T-helper 9 cell (primary cell): ENCODE results near the gene OR51M1.

ENCODE experiments used
- DNase-seq: peaks from one replicate; pipeline ENCODE4 v3.0.0-alpha.2; 2020

The OR51M1 gene

GRCh38 chr11:5394091-5394490, 10.5 kb downstream of the OR51M1 start:
- DNase-seq = no peak

GRCh38 chr11:5398936-5399335, 15.3 kb downstream of the OR51M1 start:
- DNase-seq = no peak

GRCh38 chr11:5405173-5405572, 21.6 kb downstream of the OR51M1 start:
- DNase-seq = no peak

GRCh38 chr11:5420993-5421392, 37.4 kb downstream of the OR51M1 start:
- DNase-seq = no peak

GRCh38 chr11:5421811-5422210, 38.2 kb downstream of the OR51M1 start, which contains the start of gene OR51Q1:
Gene OR51Q1, plus strand, starts transcription at chr11:5422111. Its CDS starts 90 bp downstream, at chr11:5422201.
- no peak for DNase-seq

- DNase-seq = no peak
Measured at GRCh38 chr11:5423131-5423530, 39.5 kb downstream of the OR51M1 start.

- DNase-seq = no peak
Measured at GRCh38 chr11:5441414-5441813, 57.8 kb downstream of the OR51M1 start, which contains the start of gene OR51I1. Gene OR51I1, minus strand, starts transcription at chr11:5441514. Its CDS starts 0 bp downstream, at chr11:5441514.
